Activated CD4-positive, alpha-beta memory T cell treated with anti-CD3 and anti-CD28 coated beads, Interleukin-2, amount 10 ng/mL, durations not matched to agents 7 days and 5 days (primary cell): ENCODE results near the gene ZNF821. TPM values are rescaled to one million over a fixed set of nuclear protein-coding genes. Genes with fewer than 3 reads are reported as not detected.
"Not testable (repeated sequence)": the region's sequence is repeated elsewhere in the genome, so short reads cannot be mapped to it uniquely, and the experiment has no call there.

ENCODE experiments used
- CTCF ChIA-PET: fragments of 350-600 bp; sonication (Branson Sonifier 250); formaldehyde crosslinking; loops from one replicate; lab custom pipeline; 2021; ENCODE audit warnings: antibody characterized with exemption, inconsistent platforms; lab: Charles Lee
- POLR2A ChIA-PET: fragments of 350-600 bp; sonication (Branson Sonifier 250); formaldehyde crosslinking; loops from one replicate; lab custom pipeline; 2021; ENCODE audit warnings: antibody characterized with exemption; lab: Charles Lee
- DNase-seq: peaks from one replicate; pipeline ENCODE4 v3.0.0-alpha.2; 2020
- H3K27ac Mint-ChIP-seq: one replicate; pipeline ENCODE4 v1.8.0; 2021; ENCODE audit warnings: mild to moderate bottlenecking, mixed read lengths
- H3K27me3 Mint-ChIP-seq: one replicate; pipeline ENCODE4 v1.8.0; 2021; ENCODE audit warnings: mixed read lengths
- H3K36me3 Mint-ChIP-seq: one replicate; pipeline ENCODE4 v1.8.0; 2021; ENCODE audit warnings: low read depth, mixed read lengths
- H3K4me1 Mint-ChIP-seq: one replicate; pipeline ENCODE4 v1.8.0; 2021; ENCODE audit warnings: mixed read lengths
- H3K4me3 Mint-ChIP-seq: one replicate; pipeline ENCODE4 v1.8.0; 2021; ENCODE audit warnings: mild to moderate bottlenecking, mixed read lengths
- H3K9me3 Mint-ChIP-seq: one replicate; pipeline ENCODE4 v1.8.0; 2021; ENCODE audit warnings: mixed read lengths
- total RNA-seq, 2 experiments: library from RNA; stranded (reverse); gene quantifications; one replicate each; pipeline ENCODE4 v1.2.3, GENCODE V29; 2021

ZNF821 gene
- total RNA-seq, 2 experiments from 2014 or later: 11.4 to 11.9 TPM

- Mint-ChIP-seq H3K36me3 (peaks cover 69% of the 10 kb centered on the region), H3K4me3 (no peak overlapping the region), H3K9me3 (no peaks in the 10 kb centered on the region), H3K4me1 (peaks cover 65% of the 10 kb centered on the region), H3K27ac (no peak overlapping the region), H3K27me3 (no peaks in the 10 kb centered on the region)
- ChIA-PET CTCF (interaction anchor here (1.4 to 1.7 kb wide), 3 partner anchors 26 to 109 kb away, joined by 3 to 5 read pairs (median 4); no protein-coding TSS in a partner anchor), POLR2A (interaction anchor here (1.0 kb wide), 1 partner anchor 18 kb away, joined by 3 read pairs; no protein-coding TSS in a partner anchor)
- no peak for DNase-seq
Measured at GRCh38 chr16:71852561-71852960, 31.4 kb downstream of the ZNF821 start.

DNA sequence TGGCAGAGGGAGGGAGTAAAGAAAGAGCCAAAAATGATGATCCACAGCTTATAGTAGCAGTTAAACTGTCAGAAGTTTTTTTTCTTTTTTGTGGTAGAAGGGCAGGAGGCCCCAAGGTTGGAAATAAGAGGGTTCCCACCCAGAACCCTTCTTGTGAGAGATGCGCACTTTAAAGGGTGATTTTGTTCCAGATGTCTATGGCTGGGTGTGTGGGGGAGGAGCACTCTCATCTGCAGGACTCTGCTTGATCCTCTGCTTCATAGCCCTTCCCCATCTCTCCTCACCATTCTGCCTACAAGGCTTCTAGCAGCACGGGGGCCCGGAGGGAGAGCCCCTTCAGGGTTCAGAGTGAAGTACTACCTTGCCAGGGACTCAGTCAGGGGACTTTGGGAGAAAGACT, 31.8 kb downstream of the ZNF821 start:
- H3K36me3 Mint-ChIP-seq: peaks cover 67% of the 10 kb centered on the region
- no peaks in the 10 kb centered on the region for H3K9me3 Mint-ChIP-seq
- peaks cover 66% of the 10 kb centered on the region for H3K4me1 Mint-ChIP-seq
- no peak overlapping the region for H3K4me3 Mint-ChIP-seq
- DNase-seq: no peak
- ChIA-PET CTCF (interaction anchor here (1.4 to 1.7 kb wide), 3 partner anchors 26 to 109 kb away, joined by 3 to 5 read pairs (median 4); no protein-coding TSS in a partner anchor), POLR2A (interaction anchor here (1.0 kb wide), 1 partner anchor 19 kb away, joined by 3 read pairs; no protein-coding TSS in a partner anchor)
- no peaks in the 10 kb centered on the region for H3K27me3 Mint-ChIP-seq
- no peak overlapping the region for H3K27ac Mint-ChIP-seq

DNA sequence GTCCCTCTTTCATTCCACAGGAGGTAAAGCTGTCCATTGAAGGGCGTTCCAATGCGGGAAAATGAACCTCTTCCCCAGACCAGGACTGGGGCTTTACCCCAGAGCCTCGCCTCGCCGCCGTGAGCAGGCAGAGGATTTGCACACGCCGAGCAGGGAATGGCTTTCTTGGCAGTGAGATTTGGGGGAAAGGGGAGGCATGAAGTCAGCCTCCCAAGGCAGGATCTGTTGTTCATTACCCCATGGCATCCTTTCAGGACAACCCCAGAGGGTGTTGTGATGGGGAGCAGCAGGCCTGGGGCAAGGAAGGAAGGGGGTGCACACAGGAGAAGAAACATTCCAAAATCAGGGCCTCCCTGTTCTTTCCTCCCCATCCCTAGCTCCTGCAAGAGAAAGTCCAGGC, 32.2 kb downstream of the ZNF821 start:
- POLR2A ChIA-PET: interaction anchor here (1.0 kb wide), 1 partner anchor 19 kb away, joined by 3 read pairs; no protein-coding TSS in a partner anchor
- no peak for DNase-seq
- Mint-ChIP-seq H3K9me3 (no peaks in the 10 kb centered on the region), H3K4me1 (peaks cover 68% of the 10 kb centered on the region), H3K27ac (no peak overlapping the region), H3K27me3 (no peaks in the 10 kb centered on the region), H3K36me3 (peaks cover 66% of the 10 kb centered on the region), H3K4me3 (no peak overlapping the region)
- CTCF ChIA-PET: interaction anchor here (1.4 to 1.7 kb wide), 3 partner anchors 26 to 110 kb away, joined by 3 to 5 read pairs (median 4); no protein-coding TSS in a partner anchor

DNA sequence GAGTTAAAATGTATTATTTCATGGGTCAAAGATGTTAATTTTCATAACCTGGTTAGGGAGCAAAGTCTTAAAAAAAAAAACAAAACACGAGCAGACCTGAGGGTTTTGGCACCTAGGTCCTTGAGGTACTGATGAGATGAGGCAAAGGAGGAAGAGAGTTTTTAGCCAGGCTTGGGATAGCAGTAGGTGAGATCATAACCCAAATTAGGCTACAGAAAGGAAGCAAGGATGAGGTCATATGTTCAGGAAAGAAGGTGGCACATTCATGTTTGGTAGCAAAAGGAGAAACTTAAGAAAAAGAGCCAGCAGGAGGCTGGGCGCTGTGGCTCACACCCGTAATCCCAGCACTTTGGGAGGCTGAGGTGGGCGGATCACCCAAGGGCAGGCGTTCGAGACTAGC, 35.4 kb downstream of the ZNF821 start:
- DNase-seq: no peak
- CTCF ChIA-PET: interaction anchor here (1.5 kb wide), 1 partner anchor 33 kb away, joined by 6 read pairs; no protein-coding TSS in a partner anchor
- Mint-ChIP-seq H3K27ac (no peak overlapping the region), H3K36me3 (peaks cover 44% of the 10 kb centered on the region), H3K4me1 (peaks cover 59% of the 10 kb centered on the region), H3K9me3 (no peaks in the 10 kb centered on the region), H3K4me3 (no peak overlapping the region), H3K27me3 (no peaks in the 10 kb centered on the region)
- POLR2A ChIA-PET: interaction anchor here (1.4 to 1.7 kb wide), 2 partner anchors 34 to 47 kb away, joined by 3 to 6 read pairs; no protein-coding TSS in a partner anchor

DNA sequence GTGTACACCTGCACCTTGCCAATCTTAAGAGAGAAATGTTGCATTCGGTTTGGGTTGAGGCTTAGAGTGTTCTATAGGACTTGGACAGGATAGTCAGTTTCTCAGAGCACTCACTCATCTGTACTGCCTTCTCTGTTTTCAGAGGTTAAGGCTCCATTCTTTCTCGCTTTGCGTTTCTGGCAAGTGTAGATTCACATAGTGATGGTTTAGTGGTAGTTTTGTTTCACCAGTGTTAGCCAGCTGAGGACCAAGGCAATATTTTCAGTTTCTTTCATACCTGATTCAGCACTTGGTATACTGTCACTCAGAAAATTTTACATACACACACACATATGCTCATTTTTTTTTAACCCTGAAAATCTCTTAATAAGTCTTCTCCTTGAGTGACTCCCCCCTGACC, 36.9 kb downstream of the ZNF821 start:
- Mint-ChIP-seq H3K27ac (peak overlapping the region; percentile 93), H3K4me3 (peak overlapping the region; percentile 91), H3K27me3 (no peaks in the 10 kb centered on the region), H3K36me3 (peaks cover 38% of the 10 kb centered on the region), H3K9me3 (no peaks in the 10 kb centered on the region), H3K4me1 (peaks cover 56% of the 10 kb centered on the region)
- DNase-seq: no peak
- POLR2A ChIA-PET: interaction anchor here (0.8 to 1.8 kb wide), 13 partner anchors 9 to 73 kb away, joined by 3 to 39 read pairs (median 4); partner anchors contain the start of genes AP1G1, IST1 and ZNF821
- CTCF ChIA-PET: interaction anchor here (0.7 to 2.0 kb wide), 3 partner anchors 34 to 282 kb away, joined by 3 to 7 read pairs (median 4); partner anchors contain the start of gene ZNF821

- peak overlapping the region; percentile 93 for H3K27ac Mint-ChIP-seq
- CTCF ChIA-PET: interaction anchor here (0.6 to 2.0 kb wide), 5 partner anchors 18 to 281 kb away, joined by 3 to 7 read pairs (median 3); partner anchors contain the start of gene ZNF821
- peaks cover 32% of the 10 kb centered on the region for H3K36me3 Mint-ChIP-seq
- H3K9me3 Mint-ChIP-seq: no peaks in the 10 kb centered on the region
- peaks cover 53% of the 10 kb centered on the region for H3K4me1 Mint-ChIP-seq
- peak; percentile 31 for DNase-seq
- no peaks in the 10 kb centered on the region for H3K27me3 Mint-ChIP-seq
- POLR2A ChIA-PET: interaction anchor here (0.8 to 1.8 kb wide), 13 partner anchors 9 to 72 kb away, joined by 3 to 39 read pairs (median 4); partner anchors contain the start of genes AP1G1, IST1 and ZNF821
- peak overlapping the region; percentile 91 for H3K4me3 Mint-ChIP-seq
Measured at GRCh38 chr16:71846431-71846830, 37.6 kb downstream of the ZNF821 start.

DNA sequence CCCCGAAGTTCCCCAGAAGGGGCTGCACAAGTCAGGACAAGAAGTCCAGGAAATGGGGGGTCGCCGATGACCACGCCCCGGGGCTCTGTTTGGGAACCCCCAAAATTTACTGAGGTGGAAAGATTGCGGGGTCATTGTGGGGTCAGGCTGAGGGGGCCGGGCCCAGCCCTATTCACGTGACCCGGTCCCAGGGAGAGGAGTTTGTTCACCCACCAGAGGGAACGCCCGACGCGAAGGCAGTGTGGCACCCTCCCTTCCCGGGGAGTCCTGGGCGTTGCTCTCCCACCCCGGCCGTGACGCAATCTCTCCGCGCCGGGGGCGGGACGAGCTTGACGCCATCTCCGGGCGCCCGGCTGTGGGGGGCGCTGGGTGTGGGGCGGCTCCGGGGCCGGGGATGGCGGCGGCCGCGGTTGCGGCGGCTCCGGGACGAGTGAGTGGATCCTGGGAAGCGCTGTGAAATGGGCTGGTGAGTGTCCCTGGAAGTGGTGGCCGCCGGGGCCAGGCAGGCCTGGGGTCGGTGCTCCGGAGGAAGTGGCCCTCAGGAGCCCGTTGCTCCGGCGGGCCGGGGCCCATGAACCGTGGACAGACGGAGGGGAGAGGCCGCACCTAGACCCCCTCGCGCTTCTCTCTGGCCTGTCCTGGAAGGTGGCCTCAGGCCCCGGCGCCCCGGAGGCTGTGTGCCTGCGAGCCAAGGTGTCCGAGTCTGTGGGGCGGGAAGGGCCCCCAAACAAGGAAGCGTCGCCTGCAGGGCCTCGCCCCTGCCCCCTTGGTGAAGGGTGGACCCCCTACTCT, 38.1 kb downstream of the ZNF821 start, which contains the start of gene ATXN1L:
TSS of gene ATXN1L (plus strand) at position 338 of the 792 bp plus-strand sequence. CDS start 3,765 bp downstream, outside the sequence.
- Mint-ChIP-seq H3K4me3 (peak within 1 kb of the TSS; percentile 91), H3K27ac (peak within 1 kb of the TSS; percentile 93), H3K9me3 (no peaks in the 10 kb centered on the region), H3K36me3 (peaks cover 29% of the 10 kb centered on the region), H3K27me3 (no peaks in the 10 kb centered on the region), H3K4me1 (peaks cover 53% of the 10 kb centered on the region)
- peak; percentile 94 for DNase-seq
- POLR2A ChIA-PET: interaction anchor here (0.8 to 1.9 kb wide), 17 partner anchors 10 to 71 kb away, joined by 3 to 39 read pairs (median 4); partner anchors contain the start of genes AP1G1, IST1 and ZNF821
- CTCF ChIA-PET: interaction anchor here (1.0 to 2.0 kb wide), 3 partner anchors 19 to 38 kb away, joined by 3 to 7 read pairs (median 4); partner anchors contain the start of gene ZNF821

DNA sequence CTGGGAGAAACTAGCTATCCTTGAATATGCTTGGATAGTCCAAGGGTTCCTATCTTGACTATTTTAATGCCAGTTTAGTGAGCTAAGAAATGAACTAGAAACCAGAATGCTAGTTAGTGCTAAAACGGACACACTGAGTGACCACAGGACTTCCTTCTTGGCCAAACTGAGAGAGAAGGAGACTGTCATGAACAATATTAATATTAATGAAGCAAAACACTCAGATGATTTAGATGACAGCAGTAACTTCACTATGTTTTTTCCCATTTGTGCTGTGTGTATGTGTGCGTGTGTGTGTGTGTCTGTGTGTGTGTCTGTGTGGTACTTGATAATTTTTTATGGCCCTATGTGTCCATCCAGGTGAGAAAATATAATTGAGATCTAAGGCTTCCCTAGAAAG, 40.4 kb downstream of the ZNF821 start:
- Mint-ChIP-seq H3K4me1 (peaks cover 53% of the 10 kb centered on the region), H3K36me3 (peaks cover 9% of the 10 kb centered on the region), H3K4me3 (no peak overlapping the region), H3K27ac (peak overlapping the region; percentile 19), H3K27me3 (no peaks in the 10 kb centered on the region), H3K9me3 (no peaks in the 10 kb centered on the region)
- no peak for DNase-seq
- CTCF ChIA-PET: interaction anchor here (0.9 to 2.2 kb wide), 7 partner anchors 15 to 278 kb away, joined by 3 to 12 read pairs (median 4); partner anchors contain the start of gene ZNF821
- POLR2A ChIA-PET: interaction anchor here (0.6 to 2.0 kb wide), 8 partner anchors 13 to 250 kb away, joined by 3 to 23 read pairs (median 4); partner anchors contain the start of genes AP1G1, DHX38, TXNL4B and ZNF821

GRCh38 chr16:71840052-71840451, 43.9 kb downstream of the ZNF821 start:
- no peaks in the 10 kb centered on the region for H3K9me3 Mint-ChIP-seq
- H3K4me1 Mint-ChIP-seq: peaks cover 27% of the 10 kb centered on the region
- no peak for DNase-seq
- no peak overlapping the region for H3K27ac Mint-ChIP-seq
- H3K27me3 Mint-ChIP-seq: no peaks in the 10 kb centered on the region
- ChIA-PET POLR2A (interaction anchor here (0.9 to 1.0 kb wide), 2 partner anchors 18 to 44 kb away, joined by 3 to 5 read pairs; partner anchors contain the start of gene ZNF821), CTCF (interaction anchor here (0.6 to 1.6 kb wide), 2 partner anchors 42 to 68 kb away, joined by 3 to 4 read pairs; no protein-coding TSS in a partner anchor)
- H3K36me3 Mint-ChIP-seq: no peaks in the 10 kb centered on the region
- no peak overlapping the region for H3K4me3 Mint-ChIP-seq

- Mint-ChIP-seq H3K27me3 (no peaks in the 10 kb centered on the region), H3K27ac (no peak overlapping the region), H3K36me3 (no peaks in the 10 kb centered on the region), H3K4me3 (no peak overlapping the region), H3K9me3 (no peaks in the 10 kb centered on the region), H3K4me1 (peaks cover 22% of the 10 kb centered on the region)
- ChIA-PET CTCF (no interaction called here), POLR2A (no interaction called here)
- no peak for DNase-seq
Measured at GRCh38 chr16:71837150-71837549, 46.8 kb downstream of the ZNF821 start.

GRCh38 chr16:71834291-71834690, 49.7 kb downstream of the ZNF821 start:
- no peaks in the 10 kb centered on the region for H3K36me3 Mint-ChIP-seq
- H3K4me3 Mint-ChIP-seq: no peak overlapping the region
- H3K27ac Mint-ChIP-seq: no peak overlapping the region
- H3K4me1 Mint-ChIP-seq: peaks cover 14% of the 10 kb centered on the region
- no peaks in the 10 kb centered on the region for H3K27me3 Mint-ChIP-seq
- POLR2A ChIA-PET: interaction anchor here (1.0 to 1.3 kb wide), 2 partner anchors 11 to 26 kb away, joined by 4 to 5 read pairs; partner anchors contain the start of gene AP1G1
- CTCF ChIA-PET: no interaction called here
- DNase-seq: no peak
- no peaks in the 10 kb centered on the region for H3K9me3 Mint-ChIP-seq

DNA sequence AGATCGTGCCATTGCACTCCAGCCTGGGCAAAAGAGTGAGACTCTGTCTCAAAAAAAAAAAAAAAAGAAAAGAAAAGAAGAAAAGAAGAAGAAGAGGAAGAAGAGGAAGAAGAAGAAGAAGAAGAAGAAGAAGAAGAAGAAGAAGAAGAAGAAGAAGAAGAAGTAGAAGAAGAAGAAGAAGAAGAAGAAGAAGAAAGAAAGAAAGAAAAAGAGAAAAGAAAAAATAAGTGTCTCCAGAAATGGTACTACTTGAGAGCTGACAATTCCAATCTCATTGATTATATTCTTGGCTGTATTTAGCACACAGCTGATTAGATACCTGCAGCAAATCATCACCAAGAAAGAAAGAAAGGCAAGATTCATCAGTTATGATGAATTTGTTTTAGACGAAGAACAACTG, 51.9 kb downstream of the ZNF821 start:
- H3K27ac Mint-ChIP-seq, CTCF ChIA-PET, H3K27me3 Mint-ChIP-seq, H3K36me3 Mint-ChIP-seq, H3K4me3 Mint-ChIP-seq, H3K9me3 Mint-ChIP-seq, DNase-seq: not testable (repeated sequence)
- H3K4me1 Mint-ChIP-seq: peaks cover 14% of the 10 kb centered on the region
- POLR2A ChIA-PET: interaction anchor here (0.6 kb wide), 1 partner anchor 24 kb away, joined by 4 read pairs; the partner anchor contains the start of gene AP1G1
